Neural progenitor cell (in vitro differentiated cells): ENCODE measurements around the gene ETV7.

Experiments used
- CTCF ChIP-seq: fragments of 200-600 bp; sonication (generic); IDR thresholded peaks from 2 replicates; pipeline ENCODE4 v1.5.1; 2017; ENCODE audit warnings: antibody characterized with exemption, mild to moderate bottlenecking
- EZH2 ChIP-seq: fragments of 200-600 bp; sonication (generic); IDR thresholded peaks from 2 replicates; pipeline ENCODE4 v1.6.1; 2017; ENCODE audit warnings: antibody characterized with exemption, mild to moderate bottlenecking, moderate library complexity
- EZH2phosphoT487 ChIP-seq: fragments of 200-600 bp; sonication (generic); IDR thresholded peaks from 2 replicates; pipeline ENCODE4 v1.6.1; 2017; ENCODE audit warnings: antibody characterized with exemption

DNA sequence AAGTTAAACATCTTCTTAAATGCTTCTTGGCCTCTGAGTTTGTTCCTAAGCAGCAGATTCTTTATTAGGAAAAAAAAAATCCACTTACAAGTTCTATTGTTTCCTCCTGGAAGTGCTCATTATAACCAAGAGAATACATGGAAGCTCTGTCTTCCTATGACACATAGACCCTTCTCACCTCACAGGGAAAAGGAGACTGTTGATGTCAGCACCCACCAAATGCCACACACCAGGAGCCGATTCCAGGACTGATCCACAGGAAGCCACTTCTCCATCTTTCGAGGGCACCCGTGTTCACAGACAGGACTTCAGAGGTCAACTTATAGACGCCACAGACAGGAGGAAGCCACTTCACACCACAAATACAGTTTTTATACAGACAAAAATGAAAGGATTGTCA lies 37.4 kb downstream of the ETV7 start:
- TF ChIP-seq CTCF (no peak), EZH2 (no peak), EZH2phosphoT487 (no peak)
